Endothelial cell of umbilical vein (primary cell): ENCODE measurements around the gene GALNT11.

ENCODE experiments used
- CTCF ChIP-seq, 2 donors: IDR thresholded peaks; 1 replicate in 1 of 2; 2 replicates in 1 of 2; pipeline ENCODE4 v1.5.1; 2011; ENCODE audit warnings: low read length in 2 of 2, mild to moderate bottlenecking in 2 of 2, moderate library complexity in 2 of 2, control low read depth in 1 of 2, inconsistent platforms in 1 of 2, low read depth in 1 of 2; ENCODE audit not compliant: insufficient read depth in 1 of 2; ENCODE audit errors: extremely low read depth in 1 of 2
- POLR2A ChIP-seq: IDR thresholded peaks from 2 replicates; pipeline ENCODE4 v1.6.1; 2012; ENCODE audit warnings: low read depth, mild to moderate bottlenecking, control low read depth, low read length

DNA sequence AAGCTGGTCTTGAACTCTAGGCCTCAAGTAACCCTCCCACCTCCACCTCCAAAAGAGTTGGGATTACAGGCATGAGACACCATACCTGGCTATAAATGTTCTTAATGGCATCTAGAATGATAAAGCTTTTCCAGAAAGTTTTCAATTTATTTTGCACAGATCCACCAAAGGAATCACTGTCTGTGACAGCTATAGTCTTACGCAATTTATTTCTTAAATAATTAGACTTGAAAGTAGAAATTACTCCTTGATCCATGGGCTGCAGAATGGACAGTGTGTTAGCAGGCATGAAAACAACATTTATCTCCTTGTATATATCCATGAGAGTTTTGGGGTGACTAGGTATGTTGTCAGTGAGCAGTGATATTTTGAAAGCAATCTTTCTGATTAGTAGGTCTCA is 33.8 kb downstream of the GALNT11 start:
- TF ChIP-seq CTCF (IDR thresholded peaks at IDR 0.05; ENCODE audit: extremely low read depth in 1 of 2, insufficient read depth in 1 of 2, low read depth in 1 of 2, low read length in 2 of 2) (no peak), POLR2A (no peak)
